ENCODE measurements around the gene SLIT1.

SLIT1 gene

DNA sequence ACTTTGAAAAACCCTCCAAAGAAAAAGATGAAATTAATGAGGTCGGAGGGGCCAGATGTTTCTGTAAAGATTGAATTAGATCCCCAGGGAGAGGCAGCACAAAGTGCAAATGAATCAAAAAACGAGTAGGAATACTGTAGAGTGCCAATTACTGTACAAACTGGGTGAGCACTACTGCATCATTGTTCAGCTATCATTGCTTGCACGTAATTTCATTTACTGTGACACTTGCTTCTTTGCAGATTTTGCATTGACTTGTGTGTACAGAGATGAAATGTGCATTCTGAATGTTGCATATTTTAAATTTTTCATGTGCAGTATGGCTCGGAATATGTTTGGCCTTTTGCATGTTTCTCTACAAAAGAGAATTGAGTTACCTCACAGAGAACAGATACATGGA lies 230.0 kb downstream of the SLIT1 start:
- Histone ChIP-seq H3K27me3 (ENCODE audit: control insufficient read depth, insufficient read depth, low read length) (no peaks in the 10 kb centered on the region), H3K4me3 (ENCODE audit: low read depth, low read length) (no peak overlapping the region), H3K4me1 (ENCODE audit: control insufficient read depth, insufficient read depth, low read length) (no peaks in the 10 kb centered on the region), H3K27ac (ENCODE audit: low read depth, low read length) (no peak overlapping the region), H3K36me3 (ENCODE audit: control insufficient read depth, insufficient read depth, low read length) (peaks cover 28% of the 10 kb centered on the region), H3K9me3 (ENCODE audit: control insufficient read depth, insufficient read depth, low read depth, low read length) (no peaks in the 10 kb centered on the region), H3K9ac (ENCODE audit: low read length) (no peak overlapping the region)

GRCh38 chr10:96951954-96952353 lies 233.8 kb downstream of the SLIT1 start:
- Histone ChIP-seq H3K9ac (ENCODE audit: low read length) (no peak overlapping the region), H3K9me3 (ENCODE audit: control insufficient read depth, insufficient read depth, low read depth, low read length) (no peaks in the 10 kb centered on the region), H3K36me3 (ENCODE audit: control insufficient read depth, insufficient read depth, low read length) (peaks cover 28% of the 10 kb centered on the region), H3K4me3 (ENCODE audit: low read depth, low read length) (no peak overlapping the region), H3K27me3 (ENCODE audit: control insufficient read depth, insufficient read depth, low read length) (no peaks in the 10 kb centered on the region), H3K4me1 (ENCODE audit: control insufficient read depth, insufficient read depth, low read length) (no peaks in the 10 kb centered on the region), H3K27ac (ENCODE audit: low read depth, low read length) (no peak overlapping the region)

DNA sequence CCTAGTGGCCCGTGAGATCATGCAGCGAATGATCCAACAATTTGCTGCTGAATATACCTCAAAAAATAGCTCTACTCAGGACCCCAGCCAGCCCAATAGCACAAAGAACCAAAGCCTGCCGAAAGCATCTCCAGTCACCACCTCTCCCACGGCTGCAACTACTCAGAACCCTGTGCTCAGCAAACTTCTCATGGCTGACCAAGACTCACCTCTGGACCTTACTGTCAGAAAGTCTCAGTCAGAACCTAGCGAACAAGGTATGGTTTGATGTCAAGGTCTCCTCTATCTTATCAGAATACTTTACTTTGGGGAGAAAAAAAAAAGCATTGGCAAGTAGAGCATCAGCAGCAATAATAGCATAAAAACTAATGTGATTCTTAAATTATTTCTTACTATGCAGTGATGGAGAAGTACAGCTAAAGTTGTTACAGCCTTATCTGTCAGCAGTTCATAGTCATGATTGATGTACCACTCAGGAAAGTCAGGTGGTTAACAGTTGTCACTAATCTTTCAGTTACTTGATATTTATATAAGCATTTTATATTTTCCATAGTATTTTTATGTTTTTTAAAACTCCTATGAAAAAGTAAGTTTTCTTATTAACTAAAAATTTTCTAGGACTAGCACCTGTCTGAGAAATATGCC lies 236.6 kb downstream of the SLIT1 start:
- Histone ChIP-seq H3K4me1 (ENCODE audit: control insufficient read depth, insufficient read depth, low read length) (no peaks in the 10 kb centered on the region), H3K27ac (ENCODE audit: low read depth, low read length) (no peak overlapping the region), H3K9ac (ENCODE audit: low read length) (no peak overlapping the region), H3K9me3 (ENCODE audit: control insufficient read depth, insufficient read depth, low read depth, low read length) (no peaks in the 10 kb centered on the region), H3K27me3 (ENCODE audit: control insufficient read depth, insufficient read depth, low read length) (no peaks in the 10 kb centered on the region), H3K36me3 (ENCODE audit: control insufficient read depth, insufficient read depth, low read length) (peaks cover 8% of the 10 kb centered on the region; the same call in 1 of the 2 replicates), H3K4me3 (ENCODE audit: low read depth, low read length) (no peak overlapping the region)
